ENCODE measurements around the gene PFDN1. TPM values are rescaled to one million over a fixed set of nuclear protein-coding genes. Genes with fewer than 3 reads are reported as not detected.

PFDN1 gene
- total RNA-seq, 1 experiment from 2014 or later: 54.4 TPM

DNA sequence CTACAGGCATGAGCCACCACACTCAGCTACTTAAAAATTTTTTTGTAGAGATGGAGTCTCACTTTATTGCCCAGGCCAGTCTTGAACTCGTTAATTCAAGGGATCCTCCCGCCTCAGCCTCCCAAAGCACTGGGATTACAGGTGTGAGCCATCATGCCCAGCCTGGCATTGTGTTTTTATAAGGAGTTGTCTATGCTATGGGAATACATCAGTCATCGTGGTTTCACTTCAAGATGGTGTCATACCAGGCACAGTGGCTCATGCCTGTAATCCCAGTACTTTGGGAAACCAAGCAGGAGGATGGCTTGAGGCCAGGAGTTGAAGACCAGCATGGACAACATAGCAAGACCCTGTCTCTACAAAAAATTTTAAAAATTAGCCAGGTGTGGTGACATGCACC is 78.2 kb downstream of the PFDN1 start:
- intact Hi-C loops (cut with micrococcal nuclease; ENCODE audit: unreplicated experiment): no loop called here
- Histone ChIP-seq H3K4me3 (ENCODE audit: low read depth in 2 of 2, low read length in 2 of 2) (no peak overlapping the region), H3K27ac (ENCODE audit: low read length) (no peak overlapping the region), H3K9me3 (ENCODE audit: control insufficient read depth, insufficient read depth, low read depth, low read length) (no peaks in the 10 kb centered on the region), H3K27me3 (ENCODE audit: control insufficient read depth, insufficient read depth, low read length) (no peaks in the 10 kb centered on the region), H3K36me3 (ENCODE audit: control insufficient read depth, insufficient read depth, low read length) (no peaks in the 10 kb centered on the region), H3K4me1 (ENCODE audit: control insufficient read depth, insufficient read depth, low read length) (peaks cover 5% of the 10 kb centered on the region; the same call in 1 of the 2 replicates)
- no peak for TF ChIP-seq SIN3A (IDR thresholded peaks at IDR 0.05; ENCODE audit: borderline replicate concordance, insufficient read depth, low read depth, low read length)
- TF ChIP-seq TCF7L2 (IDR thresholded peaks at IDR 0.05; ENCODE audit: low read depth, low read length): no peak
- TF ChIP-seq POLR2AphosphoS5 (IDR thresholded peaks at IDR 0.05; ENCODE audit: low read depth, low read length): no peak
- TF ChIP-seq, protein P1, sequence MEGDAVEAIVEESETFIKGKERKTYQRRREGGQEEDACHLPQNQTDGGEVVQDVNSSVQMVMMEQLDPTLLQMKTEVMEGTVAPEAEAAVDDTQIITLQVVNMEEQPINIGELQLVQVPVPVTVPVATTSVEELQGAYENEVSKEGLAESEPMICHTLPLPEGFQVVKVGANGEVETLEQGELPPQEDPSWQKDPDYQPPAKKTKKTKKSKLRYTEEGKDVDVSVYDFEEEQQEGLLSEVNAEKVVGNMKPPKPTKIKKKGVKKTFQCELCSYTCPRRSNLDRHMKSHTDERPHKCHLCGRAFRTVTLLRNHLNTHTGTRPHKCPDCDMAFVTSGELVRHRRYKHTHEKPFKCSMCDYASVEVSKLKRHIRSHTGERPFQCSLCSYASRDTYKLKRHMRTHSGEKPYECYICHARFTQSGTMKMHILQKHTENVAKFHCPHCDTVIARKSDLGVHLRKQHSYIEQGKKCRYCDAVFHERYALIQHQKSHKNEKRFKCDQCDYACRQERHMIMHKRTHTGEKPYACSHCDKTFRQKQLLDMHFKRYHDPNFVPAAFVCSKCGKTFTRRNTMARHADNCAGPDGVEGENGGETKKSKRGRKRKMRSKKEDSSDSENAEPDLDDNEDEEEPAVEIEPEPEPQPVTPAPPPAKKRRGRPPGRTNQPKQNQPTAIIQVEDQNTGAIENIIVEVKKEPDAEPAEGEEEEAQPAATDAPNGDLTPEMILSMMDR (IDR thresholded peaks at IDR 0.05): no peak
- TF ChIP-seq, protein P2, sequence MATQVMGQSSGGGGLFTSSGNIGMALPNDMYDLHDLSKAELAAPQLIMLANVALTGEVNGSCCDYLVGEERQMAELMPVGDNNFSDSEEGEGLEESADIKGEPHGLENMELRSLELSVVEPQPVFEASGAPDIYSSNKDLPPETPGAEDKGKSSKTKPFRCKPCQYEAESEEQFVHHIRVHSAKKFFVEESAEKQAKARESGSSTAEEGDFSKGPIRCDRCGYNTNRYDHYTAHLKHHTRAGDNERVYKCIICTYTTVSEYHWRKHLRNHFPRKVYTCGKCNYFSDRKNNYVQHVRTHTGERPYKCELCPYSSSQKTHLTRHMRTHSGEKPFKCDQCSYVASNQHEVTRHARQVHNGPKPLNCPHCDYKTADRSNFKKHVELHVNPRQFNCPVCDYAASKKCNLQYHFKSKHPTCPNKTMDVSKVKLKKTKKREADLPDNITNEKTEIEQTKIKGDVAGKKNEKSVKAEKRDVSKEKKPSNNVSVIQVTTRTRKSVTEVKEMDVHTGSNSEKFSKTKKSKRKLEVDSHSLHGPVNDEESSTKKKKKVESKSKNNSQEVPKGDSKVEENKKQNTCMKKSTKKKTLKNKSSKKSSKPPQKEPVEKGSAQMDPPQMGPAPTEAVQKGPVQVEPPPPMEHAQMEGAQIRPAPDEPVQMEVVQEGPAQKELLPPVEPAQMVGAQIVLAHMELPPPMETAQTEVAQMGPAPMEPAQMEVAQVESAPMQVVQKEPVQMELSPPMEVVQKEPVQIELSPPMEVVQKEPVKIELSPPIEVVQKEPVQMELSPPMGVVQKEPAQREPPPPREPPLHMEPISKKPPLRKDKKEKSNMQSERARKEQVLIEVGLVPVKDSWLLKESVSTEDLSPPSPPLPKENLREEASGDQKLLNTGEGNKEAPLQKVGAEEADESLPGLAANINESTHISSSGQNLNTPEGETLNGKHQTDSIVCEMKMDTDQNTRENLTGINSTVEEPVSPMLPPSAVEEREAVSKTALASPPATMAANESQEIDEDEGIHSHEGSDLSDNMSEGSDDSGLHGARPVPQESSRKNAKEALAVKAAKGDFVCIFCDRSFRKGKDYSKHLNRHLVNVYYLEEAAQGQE (IDR thresholded peaks at IDR 0.05; ENCODE audit: insufficient read depth in 1 of 2, low read depth in 2 of 2, low read length in 1 of 2): no peak
- DNase-seq (ENCODE audit: low read depth, low spot score) (no peak), ATAC-seq (no peak)
- BruUV-seq (replicated peaks): no TSS peak
- ChIA-PET CTCF (no interaction called here), POLR2A (interaction anchor here (0.7 kb wide), 1 partner anchor 12 kb away, joined by 3 read pairs; no protein-coding TSS in a partner anchor)
- in situ Hi-C loops (cut with HindIII; ENCODE audit: low pct_unique_long_range_greater_than_20kb, low sequenced_read_pairs): no loop called here

DNA sequence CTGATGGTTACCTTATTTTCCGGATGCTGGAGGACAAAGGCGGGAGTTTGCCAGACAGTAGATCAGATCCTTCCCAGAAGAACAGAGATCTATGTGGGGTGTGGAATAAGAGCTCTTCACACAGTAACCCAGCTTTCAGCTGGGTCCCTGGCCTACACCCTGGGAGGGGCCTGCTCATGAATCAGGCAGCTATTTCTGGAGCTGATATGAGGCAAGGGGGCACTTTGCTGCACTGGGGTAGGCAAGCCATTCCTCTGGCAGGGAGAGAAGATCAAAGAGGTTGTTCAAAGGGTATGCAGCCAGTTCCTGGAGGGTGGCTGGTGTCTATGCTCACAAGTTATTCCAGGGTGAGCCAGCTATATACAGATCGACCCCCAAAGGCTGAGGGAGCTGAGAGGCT is 79.3 kb downstream of the PFDN1 start:
- intact Hi-C loops (cut with micrococcal nuclease; ENCODE audit: unreplicated experiment) (no loop called here), in situ Hi-C loops (cut with HindIII; ENCODE audit: low pct_unique_long_range_greater_than_20kb, low sequenced_read_pairs) (no loop called here)
- BruUV-seq (replicated peaks): no TSS peak
- H3K4me3 ChIP-seq (ENCODE audit: low read depth in 2 of 2, low read length in 2 of 2): no peak overlapping the region
- H3K27ac ChIP-seq (ENCODE audit: low read length): no peak overlapping the region
- peaks cover 12% of the 10 kb centered on the region for H3K4me1 ChIP-seq (ENCODE audit: control insufficient read depth, insufficient read depth, low read length)
- ATAC-seq (no peak), DNase-seq (ENCODE audit: low read depth, low spot score) (no peak)
- H3K27me3 ChIP-seq (ENCODE audit: control insufficient read depth, insufficient read depth, low read length): no peaks in the 10 kb centered on the region
- H3K9me3 ChIP-seq (ENCODE audit: control insufficient read depth, insufficient read depth, low read depth, low read length): no peaks in the 10 kb centered on the region
- CTCF ChIA-PET: no interaction called here
- H3K36me3 ChIP-seq (ENCODE audit: control insufficient read depth, insufficient read depth, low read length): no peaks in the 10 kb centered on the region
- POLR2A ChIA-PET: no interaction called here
- TF ChIP-seq, protein P1 (IDR thresholded peaks at IDR 0.05): no peak
- no peak for TF ChIP-seq TCF7L2 (IDR thresholded peaks at IDR 0.05; ENCODE audit: low read depth, low read length)
- TF ChIP-seq POLR2AphosphoS5 (IDR thresholded peaks at IDR 0.05; ENCODE audit: low read depth, low read length): no peak
- TF ChIP-seq, protein P2 (IDR thresholded peaks at IDR 0.05; ENCODE audit: insufficient read depth in 1 of 2, low read depth in 2 of 2, low read length in 1 of 2): no peak
- TF ChIP-seq SIN3A (IDR thresholded peaks at IDR 0.05; ENCODE audit: borderline replicate concordance, insufficient read depth, low read depth, low read length): no peak
